ENCODE measurements around the gene EYS.

The EYS gene

DNA sequence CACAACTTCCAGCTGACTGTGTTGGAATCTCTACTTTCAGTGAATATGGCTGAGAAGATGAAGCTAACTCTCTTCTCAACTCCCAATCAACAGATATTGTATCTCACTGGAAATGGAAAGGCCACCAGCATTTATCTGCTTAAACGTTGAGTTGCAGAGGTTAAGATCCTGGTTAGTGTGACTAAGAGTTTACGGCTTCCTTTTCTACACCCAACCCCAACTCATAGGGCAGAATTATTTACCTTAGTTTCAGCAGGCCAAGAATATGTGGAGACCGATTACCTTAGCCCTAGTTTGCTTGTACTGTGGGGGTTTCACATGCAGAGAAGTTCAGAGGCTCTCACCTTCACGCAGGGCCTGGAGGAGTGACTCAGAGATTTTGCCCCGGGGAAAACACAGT lies 1026.6 kb downstream of the EYS start:
- in situ Hi-C loops (cut with HindIII; ENCODE audit: low sequenced_read_pairs), result no loop called here

DNA sequence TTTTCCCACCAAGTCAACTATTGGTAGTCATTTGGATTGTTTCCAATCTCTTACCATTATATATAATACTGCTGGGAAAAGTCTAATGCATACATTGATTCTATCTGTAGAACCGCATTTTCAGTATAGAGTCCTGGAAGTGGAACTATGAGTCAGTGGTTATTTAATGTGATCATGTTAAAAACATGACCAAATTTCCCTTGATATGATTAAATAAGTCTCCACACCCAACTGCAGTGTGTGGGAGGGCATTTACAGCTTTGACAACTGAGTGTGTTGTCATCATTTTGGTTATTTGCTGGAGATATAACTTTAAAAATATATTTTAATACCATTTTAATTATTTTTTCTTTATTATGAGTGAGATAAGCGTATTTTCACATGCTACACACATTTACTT lies 1027.6 kb downstream of the EYS start:
- in situ Hi-C loops (cut with HindIII; ENCODE audit: low sequenced_read_pairs), result no loop called here

DNA sequence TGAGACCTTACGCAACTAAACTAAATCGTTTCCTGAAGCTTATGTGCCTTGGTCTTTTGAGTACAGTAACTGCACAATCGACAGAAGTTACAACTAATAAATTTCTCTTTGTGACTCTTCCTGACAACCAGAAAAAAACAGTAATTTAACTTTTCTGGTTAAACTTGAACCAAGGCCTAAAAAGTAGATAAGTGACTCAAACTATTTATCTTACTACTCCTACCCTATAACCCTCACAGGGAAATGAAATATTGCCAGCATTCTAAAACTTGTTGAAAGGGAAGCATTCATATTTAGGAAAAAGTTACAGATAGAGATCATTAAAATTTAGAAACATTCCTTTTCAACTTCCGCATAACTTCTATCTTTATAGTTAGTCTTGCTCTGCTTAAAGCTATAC lies 1034.4 kb downstream of the EYS start:
- in situ Hi-C loops (cut with HindIII; ENCODE audit: low sequenced_read_pairs), result no loop called here

DNA sequence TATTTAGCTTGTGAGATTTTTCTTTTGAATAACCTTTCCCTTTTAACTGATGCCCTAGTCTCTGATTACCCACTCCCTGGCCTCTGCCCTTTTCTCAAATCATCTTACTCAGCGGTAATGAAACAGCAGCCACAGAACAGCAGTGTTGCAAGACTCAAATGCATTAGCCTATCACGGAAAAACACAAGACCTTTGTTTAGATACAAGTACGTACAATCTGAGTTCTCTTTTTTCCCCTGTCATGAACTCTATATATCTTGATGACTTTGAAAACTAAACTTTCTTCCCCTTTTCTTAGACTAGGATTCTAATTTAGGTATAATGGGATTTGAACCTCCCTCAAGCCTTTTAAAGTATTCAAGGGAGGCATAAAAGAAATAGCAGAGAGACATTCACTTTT lies 1034.9 kb downstream of the EYS start:
- in situ Hi-C loops (cut with HindIII; ENCODE audit: low sequenced_read_pairs), result no loop called here

DNA sequence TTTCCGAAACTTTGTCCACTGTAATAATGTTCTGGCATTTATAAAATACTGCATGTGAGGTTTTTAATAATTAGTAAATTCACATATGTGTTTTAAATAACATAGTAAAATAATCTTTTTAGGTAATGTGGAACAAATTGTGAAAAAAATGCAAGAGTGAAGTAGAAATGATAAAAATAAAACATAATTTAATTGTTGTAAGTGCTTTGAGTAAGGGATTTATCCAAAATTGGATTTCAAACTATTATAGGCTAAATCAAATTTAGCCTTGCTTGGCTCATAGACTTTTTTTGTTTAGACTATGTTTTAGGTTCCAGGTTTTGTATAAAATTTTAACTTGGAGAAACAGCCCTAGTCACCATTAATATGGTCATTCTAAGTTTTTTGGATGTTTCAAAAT lies 1041.9 kb downstream of the EYS start:
- in situ Hi-C loops (cut with HindIII; ENCODE audit: low sequenced_read_pairs), result no loop called here

DNA sequence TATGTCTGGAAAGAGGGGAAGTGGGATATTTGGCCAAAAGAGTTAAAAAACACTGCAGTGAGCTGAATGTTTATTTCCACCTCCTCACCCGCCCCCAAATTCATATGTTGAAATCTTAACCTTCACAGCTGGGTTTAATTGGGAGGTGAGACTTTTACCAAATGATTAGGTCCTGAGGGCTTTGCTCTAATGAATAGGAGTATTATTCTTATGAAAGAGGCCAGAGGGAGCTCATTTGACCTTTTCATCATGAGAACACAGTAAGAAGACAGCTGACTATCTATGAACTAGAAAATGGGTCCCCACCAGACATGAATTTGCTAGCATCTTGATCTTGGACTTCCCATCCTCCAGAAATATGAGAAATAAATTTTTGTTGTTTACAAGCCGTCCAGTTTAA lies 1042.5 kb downstream of the EYS start:
- in situ Hi-C loops (cut with HindIII; ENCODE audit: low sequenced_read_pairs), result no loop called here

DNA sequence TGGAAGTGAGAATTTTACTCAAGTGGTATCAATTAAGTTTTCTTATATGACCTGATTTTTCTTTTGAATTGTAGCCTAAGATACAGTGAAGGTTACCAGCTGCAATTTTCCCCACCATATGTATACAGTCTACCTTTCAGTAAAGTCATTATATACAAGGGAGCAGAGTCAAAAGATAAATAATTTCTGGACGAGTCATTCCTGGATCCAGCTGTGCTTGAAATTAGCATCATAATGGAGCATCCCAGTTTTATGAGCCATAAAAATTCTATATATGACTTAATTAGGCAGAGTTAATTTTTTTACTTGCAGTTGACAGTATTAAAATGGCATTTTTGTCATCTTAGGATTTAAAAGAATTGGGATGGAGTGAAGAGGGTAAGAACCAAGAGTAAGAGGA lies 1063.0 kb downstream of the EYS start:
- in situ Hi-C loops (cut with HindIII; ENCODE audit: low sequenced_read_pairs), result no loop called here

DNA sequence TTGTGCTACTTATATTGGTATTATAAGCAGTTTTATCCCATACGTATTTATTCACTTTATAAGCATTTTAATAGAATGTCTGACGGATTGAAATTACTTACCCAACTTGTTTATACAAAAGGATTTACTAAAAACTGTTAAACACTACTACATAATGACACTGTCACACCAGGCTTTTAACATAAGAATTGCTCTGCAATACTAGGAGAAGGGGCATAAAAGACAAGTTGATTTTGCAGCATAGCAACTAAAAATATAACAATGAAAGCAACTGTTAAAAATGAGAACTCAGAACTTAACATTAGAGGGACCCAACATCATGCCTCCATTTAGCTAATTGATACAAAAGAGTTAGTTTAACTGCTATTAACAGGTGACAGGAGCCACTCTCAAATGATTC lies 1076.1 kb downstream of the EYS start:
- in situ Hi-C loops (cut with HindIII; ENCODE audit: low sequenced_read_pairs), result no loop called here

DNA sequence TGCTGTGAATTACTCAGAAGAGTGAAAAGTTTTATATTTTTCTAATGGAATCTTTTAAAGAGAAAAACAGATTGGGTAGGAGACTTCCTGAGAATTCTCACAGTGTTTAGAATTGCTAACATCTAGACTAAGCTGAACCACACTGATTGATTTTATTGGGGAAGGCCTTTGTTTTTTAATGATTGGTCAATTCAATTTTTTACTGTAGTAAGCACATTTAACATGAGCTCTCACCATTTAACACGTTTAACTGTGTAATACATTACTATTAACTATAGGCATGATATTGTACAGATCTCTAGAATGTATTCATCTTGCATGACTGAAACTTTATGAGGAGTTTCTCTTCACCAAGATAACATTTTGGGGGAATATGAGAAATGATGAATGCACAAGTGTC lies 1084.1 kb downstream of the EYS start:
- in situ Hi-C loops (cut with HindIII; ENCODE audit: low sequenced_read_pairs), result no loop called here

DNA sequence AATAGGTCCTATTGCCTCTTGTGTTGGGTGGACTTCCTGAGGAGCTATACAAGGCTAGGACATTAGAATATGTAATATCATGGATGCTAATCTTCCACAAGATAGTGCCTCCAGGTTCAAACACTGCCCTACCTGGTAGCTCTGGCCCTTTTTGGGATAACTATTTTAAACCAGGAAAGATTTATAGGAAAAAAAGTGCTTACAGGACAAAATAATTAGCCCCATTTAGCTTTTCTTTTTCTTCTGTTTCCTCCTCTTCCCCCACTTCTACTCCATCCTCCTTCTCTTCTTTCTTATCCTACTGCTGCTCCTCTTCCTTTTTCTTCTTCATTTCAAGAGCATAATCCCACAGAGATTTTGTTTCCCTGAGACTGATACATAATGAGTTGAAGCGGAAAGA lies 1104.0 kb downstream of the EYS start:
- in situ Hi-C loops (cut with HindIII; ENCODE audit: low sequenced_read_pairs), result no loop called here

DNA sequence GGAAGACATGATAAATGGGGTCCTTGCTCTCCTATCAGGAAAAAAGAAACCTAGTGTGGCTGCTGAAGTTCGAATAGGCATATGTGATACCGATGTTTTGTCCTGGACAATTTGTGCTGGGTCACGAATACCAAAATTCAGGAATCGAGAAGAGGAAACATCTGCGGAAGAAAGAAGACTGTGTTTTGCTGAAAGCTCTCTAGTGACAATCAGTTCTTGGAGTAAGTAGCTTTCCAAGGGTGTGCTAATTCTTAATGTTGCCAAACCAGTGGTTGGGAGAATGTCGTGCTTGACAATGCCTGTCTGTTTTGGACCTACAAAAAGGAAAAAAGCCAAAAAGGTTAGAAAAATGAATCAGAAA lies 1115.4 kb downstream of the EYS start:
- in situ Hi-C loops (cut with HindIII; ENCODE audit: low sequenced_read_pairs), result no loop called here

DNA sequence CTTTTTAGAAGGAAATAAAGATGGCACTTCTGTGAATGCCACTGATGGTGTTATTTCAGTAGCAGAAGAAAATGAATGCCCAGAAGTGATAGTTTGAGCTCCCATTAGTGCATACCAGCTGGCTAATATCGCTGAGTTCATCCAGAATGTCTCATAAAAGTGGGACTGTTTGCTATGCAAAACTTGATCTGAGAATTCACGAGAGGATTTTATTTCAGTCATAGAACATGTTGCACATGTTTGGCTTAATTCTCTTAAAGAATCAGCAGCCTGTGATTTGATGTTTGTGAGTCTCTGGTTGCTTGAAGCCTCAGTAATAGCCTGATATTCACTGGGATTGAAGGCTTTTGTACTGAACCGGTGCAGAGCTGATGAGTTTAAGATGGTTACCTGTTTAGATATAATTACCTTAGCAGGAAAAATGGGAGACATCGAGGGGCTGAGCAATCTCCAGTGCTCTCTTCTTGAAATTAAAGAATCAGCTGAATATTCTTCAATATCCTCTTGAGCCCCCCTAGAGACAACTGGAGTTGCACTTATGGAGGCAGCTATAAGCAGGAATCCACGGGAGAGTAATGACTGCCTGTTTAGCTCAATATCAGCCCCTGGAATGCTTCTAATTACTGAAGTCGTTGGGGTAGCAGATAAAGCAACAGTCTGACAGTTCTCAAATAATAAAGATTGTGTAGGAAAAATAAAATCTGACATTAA lies 1115.9 kb downstream of the EYS start:
- in situ Hi-C loops (cut with HindIII; ENCODE audit: low sequenced_read_pairs), result no loop called here

DNA sequence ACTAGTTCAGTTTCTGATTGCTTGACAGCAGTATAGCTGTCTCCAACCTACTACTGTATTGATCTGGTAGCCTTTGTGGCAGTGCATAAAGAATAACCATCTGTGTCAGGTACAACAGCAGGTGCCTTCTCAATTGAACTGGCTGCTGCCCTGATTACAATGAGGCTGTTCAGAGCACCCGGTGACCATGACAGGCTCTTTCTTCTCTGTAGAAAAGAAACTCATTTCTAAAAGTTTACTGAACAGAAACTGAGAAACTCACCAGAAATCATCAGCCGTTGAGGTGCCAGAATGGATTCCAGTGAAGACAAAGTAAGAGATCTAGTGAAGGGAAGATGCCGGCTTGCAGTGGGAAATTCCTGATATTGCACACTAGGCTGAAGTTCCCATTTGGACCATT lies 1117.1 kb downstream of the EYS start:
- in situ Hi-C loops (cut with HindIII; ENCODE audit: low sequenced_read_pairs), result no loop called here

DNA sequence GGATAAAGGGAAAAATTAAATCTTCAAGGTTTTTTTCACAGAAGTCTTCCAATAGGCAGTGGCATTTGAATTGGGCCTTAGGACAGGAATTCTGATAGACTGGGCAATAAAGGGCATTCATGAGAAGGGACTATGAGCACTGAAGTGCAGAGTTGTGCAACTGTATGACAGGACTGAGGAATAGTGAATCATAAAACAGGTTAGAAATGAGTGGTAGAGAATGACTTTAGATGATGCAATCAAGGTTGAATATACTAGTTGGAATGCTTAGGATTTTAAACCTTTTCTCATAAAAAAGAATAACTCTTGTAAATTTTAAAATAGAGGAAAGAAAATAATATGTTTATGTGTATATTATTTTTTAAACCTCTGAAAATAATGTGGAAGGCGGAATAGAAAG lies 1126.7 kb downstream of the EYS start:
- in situ Hi-C loops (cut with HindIII; ENCODE audit: low sequenced_read_pairs), result no loop called here

DNA sequence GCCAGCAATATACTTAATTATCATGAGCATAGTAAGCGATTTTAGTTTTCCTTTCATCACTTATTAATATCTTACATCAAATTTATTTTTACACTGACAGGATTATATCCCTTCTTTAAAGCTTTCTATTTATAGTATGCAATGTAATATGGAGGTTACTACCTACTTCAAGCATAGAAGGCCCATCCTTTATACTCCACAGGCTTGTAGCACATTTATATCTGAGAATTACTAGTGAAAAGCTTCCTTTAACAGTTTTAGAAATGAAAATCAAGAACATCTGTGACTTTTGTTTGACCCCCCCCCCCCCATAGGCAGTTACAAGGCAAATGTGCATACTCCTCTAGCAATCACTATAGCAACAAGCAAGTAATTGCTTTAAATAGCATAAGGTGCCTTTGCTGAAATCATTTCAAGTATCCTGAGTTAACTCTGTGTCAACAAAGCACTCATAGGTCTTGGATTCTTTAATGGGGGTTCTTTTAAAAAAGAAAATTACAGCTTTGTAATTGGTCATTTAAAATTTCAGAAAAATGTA lies 1153.7 kb downstream of the EYS start:
- in situ Hi-C loops (cut with HindIII; ENCODE audit: low sequenced_read_pairs), result no loop called here

DNA sequence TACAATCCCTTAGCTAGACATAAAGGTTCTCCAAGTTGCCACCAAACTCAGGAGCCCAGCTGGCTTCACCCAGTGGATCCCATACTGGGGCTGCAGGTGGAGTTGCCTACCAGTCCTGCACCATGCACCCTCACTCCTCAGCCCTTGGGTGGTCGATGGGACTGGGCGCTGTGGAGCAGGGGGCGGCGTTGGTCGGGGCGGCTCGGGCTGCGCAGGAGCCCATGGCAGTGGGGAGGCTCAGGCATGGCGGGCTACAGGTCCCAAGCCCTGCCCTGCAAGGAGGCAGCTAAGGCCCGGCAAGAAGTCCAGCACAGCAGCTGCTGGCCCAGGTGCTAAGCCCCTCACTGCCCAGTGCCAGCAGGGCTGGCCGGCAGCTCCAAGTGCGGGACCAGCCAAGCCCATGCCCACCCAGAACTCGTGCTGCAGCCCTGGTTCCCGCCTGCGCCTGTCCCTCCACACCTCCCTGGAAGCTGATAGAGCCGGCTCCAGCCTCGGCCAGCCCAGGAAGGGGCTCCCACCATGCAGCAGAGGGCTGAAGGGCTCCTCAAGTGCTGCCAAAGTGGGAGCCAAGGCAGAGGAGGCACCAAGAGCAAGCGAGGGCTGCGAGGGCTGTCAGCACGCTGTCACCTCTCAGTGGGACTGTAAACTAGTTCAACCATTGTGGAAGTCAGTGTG lies 1159.3 kb downstream of the EYS start:
- in situ Hi-C loops (cut with HindIII; ENCODE audit: low sequenced_read_pairs), result no loop called here

DNA sequence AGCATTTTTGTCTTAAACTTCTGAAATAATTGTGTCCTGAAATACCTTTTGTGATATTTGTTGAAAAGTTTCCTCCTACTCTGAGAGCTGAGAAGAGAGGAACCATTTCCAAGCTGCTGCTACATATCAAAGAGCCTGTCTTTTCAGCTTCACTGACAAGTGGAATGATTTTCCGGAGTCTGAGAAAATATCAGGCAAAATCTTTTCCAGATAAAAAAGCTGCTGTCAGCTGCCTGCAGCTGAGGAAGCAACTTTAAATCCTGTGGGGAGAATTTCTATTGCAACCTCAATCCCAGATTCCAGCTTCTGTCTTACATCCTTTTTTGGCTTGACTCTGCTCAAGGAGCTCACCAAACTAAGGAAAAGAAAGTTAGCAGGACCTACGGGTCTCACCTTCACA lies 1167.1 kb downstream of the EYS start:
- in situ Hi-C loops (cut with HindIII; ENCODE audit: low sequenced_read_pairs), result no loop called here

DNA sequence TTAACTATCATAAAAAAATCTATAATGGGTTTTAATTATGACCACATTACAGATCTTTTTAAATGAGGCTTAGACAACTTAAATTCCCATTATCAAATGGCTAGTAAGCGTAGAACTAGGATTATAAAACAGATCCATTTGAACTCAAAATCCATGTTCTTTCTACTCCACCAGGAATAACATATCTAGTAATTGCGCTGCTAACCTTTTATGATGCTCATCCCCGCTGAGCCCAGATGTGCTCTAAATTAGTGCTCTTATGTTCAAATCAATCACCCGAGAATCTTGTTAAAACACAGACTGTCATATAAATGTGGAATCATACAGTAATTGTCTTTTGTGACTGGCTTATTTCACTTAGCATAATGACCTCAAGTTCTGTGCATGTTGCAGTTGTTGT lies 1168.3 kb downstream of the EYS start:
- in situ Hi-C loops (cut with HindIII; ENCODE audit: low sequenced_read_pairs), result no loop called here

DNA sequence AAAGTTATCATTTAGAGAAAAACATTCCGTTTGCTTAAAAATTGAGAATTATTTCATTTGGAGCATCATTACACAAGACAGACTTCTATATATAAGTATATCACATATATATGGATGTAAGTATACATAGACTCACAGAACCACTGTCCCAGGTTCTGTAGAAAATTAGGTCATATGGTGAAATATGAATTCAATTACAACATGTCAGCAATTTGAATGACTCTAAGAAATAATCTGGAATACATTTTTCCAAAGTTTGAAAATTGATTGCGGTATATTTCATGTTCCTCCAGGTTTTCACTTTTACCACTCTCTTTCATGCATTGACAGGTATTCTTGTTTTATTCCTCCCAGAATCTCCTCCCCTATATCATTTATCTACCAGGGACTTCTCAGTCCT lies 1179.1 kb downstream of the EYS start:
- in situ Hi-C loops (cut with HindIII; ENCODE audit: low sequenced_read_pairs), result no loop called here

DNA sequence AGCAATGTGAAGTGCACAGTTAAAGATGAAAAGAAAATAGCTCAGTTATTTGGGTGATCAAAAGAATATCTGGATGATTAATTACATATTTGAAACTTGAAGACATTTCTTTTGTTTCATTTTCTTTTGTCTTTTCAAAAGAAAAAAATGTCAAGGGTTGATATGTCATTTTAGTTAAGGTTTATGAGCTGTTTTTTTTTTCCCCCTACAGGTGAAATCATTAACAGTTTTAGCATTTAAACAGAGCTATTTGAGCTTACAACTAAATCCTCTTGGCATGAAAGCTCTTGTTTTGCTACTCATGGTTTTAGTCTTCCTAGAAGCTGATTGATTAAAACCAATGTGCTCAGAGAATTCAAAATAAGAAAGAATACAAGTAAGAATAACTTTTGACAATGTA lies 1184.2 kb downstream of the EYS start:
- in situ Hi-C loops (cut with HindIII; ENCODE audit: low sequenced_read_pairs), result no loop called here

DNA sequence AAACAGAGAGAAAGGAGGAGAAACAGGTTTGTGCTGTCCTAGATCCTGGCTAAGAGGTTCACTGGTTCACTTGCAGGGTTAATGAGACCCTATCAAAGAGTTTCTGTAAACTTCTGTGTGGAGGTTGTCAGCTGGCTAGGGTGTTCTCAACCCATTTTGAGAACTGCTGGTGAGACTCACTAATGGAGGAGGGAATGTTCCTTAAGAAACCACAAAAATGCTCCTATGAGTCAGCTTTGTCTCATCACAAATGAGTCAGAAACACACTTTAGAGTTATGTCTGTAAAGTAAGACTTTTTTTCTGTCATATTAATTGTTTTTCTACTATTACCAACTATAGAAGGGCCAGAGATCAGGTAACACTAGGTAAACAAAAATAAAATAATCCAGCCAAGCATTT lies 1187.0 kb downstream of the EYS start:
- in situ Hi-C loops (cut with HindIII; ENCODE audit: low sequenced_read_pairs), result no loop called here

DNA sequence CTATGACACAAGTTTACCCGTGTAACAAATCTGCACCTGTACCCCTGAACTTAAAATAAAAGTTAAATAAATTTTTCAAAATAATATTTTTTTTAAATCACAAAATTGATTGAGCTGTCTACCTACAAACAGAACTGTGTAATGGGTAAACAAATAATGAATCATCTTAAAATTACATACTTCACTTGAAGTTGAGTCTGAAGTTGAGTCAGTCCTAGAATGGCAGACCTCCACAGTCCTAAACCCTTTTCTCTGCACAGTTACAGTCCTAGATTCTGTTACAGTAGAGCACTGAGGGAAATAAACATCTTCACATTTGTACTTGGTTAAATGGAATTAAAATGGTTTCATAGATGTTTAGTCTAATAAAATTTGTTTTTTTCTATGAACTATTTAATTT lies 1190.6 kb downstream of the EYS start:
- in situ Hi-C loops (cut with HindIII; ENCODE audit: low sequenced_read_pairs), result no loop called here

DNA sequence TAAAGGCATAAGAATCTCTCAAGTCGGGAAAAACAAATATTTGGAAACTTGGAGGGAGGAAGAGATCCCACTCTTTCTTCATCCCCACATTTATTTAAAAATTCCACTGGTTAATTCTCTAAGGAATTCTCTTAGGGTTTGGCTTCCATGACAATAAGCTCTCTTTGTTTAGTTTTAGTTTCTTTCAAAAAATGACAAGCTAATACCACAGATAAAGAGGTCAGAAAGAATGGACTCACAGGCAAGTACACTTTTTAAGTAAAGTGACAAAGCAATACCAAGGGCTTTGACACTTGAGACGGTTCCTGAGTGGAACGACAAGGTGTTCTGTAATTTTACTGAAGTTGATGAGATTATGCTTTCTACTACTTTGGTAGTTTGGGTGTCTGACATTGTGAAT lies 1199.4 kb downstream of the EYS start:
- in situ Hi-C loops (cut with HindIII; ENCODE audit: low sequenced_read_pairs), result no loop called here
